WTC11 (cell line): ENCODE measurements around the gene ADCY5. TPM values are rescaled to one million over a fixed set of nuclear protein-coding genes. Genes with fewer than 3 reads are reported as not detected.

ENCODE experiments used
- ATAC-seq: fragments of 200-7000 bp; cut with Tn5 transposase; 2 replicates; pipeline ENCODE4 v1.10.0; 2021; ENCODE audit warnings: mild to moderate bottlenecking, moderate library complexity
- CTCF ChIA-PET: fragments of 300-600 bp; sonication (Branson Sonifier 250); formaldehyde crosslinking; loops from one replicate; lab custom pipeline; 2021; ENCODE audit warnings: antibody characterized with exemption; lab: Charles Lee
- POLR2A ChIA-PET: fragments of 350-600 bp; sonication (Branson Sonifier 250); formaldehyde crosslinking; loops from one replicate; lab custom pipeline; 2021; ENCODE audit warnings: antibody characterized with exemption; lab: Charles Lee
- DNase-seq: peaks from one replicate; pipeline ENCODE4 v3.0.0; 2021; ENCODE audit warnings: low spot score
- H3K27ac Mint-ChIP-seq: 2 replicates; pipeline ENCODE4 v1.8.0; 2021; ENCODE audit warnings: mixed read lengths
- H3K27me3 Mint-ChIP-seq: 2 replicates; pipeline ENCODE4 v1.8.0; 2021; ENCODE audit warnings: low read depth, mild to moderate bottlenecking, moderate library complexity, mixed read lengths
- H3K36me3 Mint-ChIP-seq: 2 replicates; pipeline ENCODE4 v1.8.0; 2021; ENCODE audit warnings: mixed read lengths
- H3K4me1 Mint-ChIP-seq: 2 replicates; pipeline ENCODE4 v1.8.0; 2022; ENCODE audit warnings: mixed read lengths
- H3K4me3 Mint-ChIP-seq: 2 replicates; pipeline ENCODE4 v1.8.0; 2021; ENCODE audit warnings: mild to moderate bottlenecking, moderate library complexity, mixed read lengths
- H3K9me3 Mint-ChIP-seq: 2 replicates; pipeline ENCODE4 v1.8.0; 2021; ENCODE audit warnings: mixed read lengths
- AR ChIP-seq: fragments of 250-450 bp; sonication (Bioruptor Pico); IDR thresholded peaks from 2 replicates; pipeline ENCODE4 v1.9.0; 2021; ENCODE audit warnings: mild to moderate bottlenecking
- FOXP1 ChIP-seq: sonication (generic); formaldehyde crosslinking; IDR thresholded peaks from 2 replicates; pipeline ENCODE4 v1.8.0; 2022; ENCODE audit warnings: missing genetic modification reagents, mild to moderate bottlenecking, moderate library complexity, borderline replicate concordance
- KAT7 ChIP-seq: sonication (generic); formaldehyde crosslinking; IDR thresholded peaks from 2 replicates; pipeline ENCODE4 v1.8.1; 2023; ENCODE audit warnings: missing genetic modification reagents, mild to moderate bottlenecking, borderline replicate concordance
- NR3C1 ChIP-seq: sonication (generic); formaldehyde crosslinking; conservative IDR thresholded peaks from 2 replicates; pipeline ENCODE4 v1.8.1; 2023; ENCODE audit warnings: low read depth, mild to moderate bottlenecking, missing genetic modification reagents
- PRRX2 ChIP-seq: fragments of 250-450 bp; sonication (Bioruptor Pico); IDR thresholded peaks from 2 replicates; pipeline ENCODE4 v1.8.0; 2021; ENCODE audit warnings: mild to moderate bottlenecking
- TCF7 ChIP-seq: sonication (generic); formaldehyde crosslinking; IDR thresholded peaks from 2 replicates; pipeline ENCODE4 v1.8.0; 2022; ENCODE audit warnings: mild to moderate bottlenecking, low read depth, missing genetic modification reagents, moderate library complexity
- TEAD4 ChIP-seq: sonication (generic); formaldehyde crosslinking; IDR thresholded peaks from 2 replicates; pipeline ENCODE4 v1.8.0; 2022; ENCODE audit warnings: mild to moderate bottlenecking, missing genetic modification reagents
- ZMAT4 ChIP-seq: fragments of 250-450 bp; sonication (Bioruptor Pico); IDR thresholded peaks from 2 replicates; pipeline ENCODE4 v1.9.0; 2021; ENCODE audit warnings: mild to moderate bottlenecking
- ZNF219 ChIP-seq: sonication (generic); formaldehyde crosslinking; IDR thresholded peaks from 2 replicates; pipeline ENCODE4 v1.8.0; 2023; ENCODE audit warnings: missing genetic modification reagents, mild to moderate bottlenecking, borderline replicate concordance
- ZNF281 ChIP-seq: sonication (generic); formaldehyde crosslinking; IDR thresholded peaks from 2 replicates; pipeline ENCODE4 v1.8.0; 2023; ENCODE audit warnings: mild to moderate bottlenecking, missing genetic modification reagents
- ZNF317 ChIP-seq: sonication (generic); formaldehyde crosslinking; IDR thresholded peaks from 2 replicates; pipeline ENCODE4 v1.8.1; 2023; ENCODE audit warnings: low read depth, mild to moderate bottlenecking, moderate library complexity, missing genetic modification reagents, borderline replicate concordance
- ZNF416 ChIP-seq: fragments of 250-450 bp; sonication (Bioruptor Pico); IDR thresholded peaks from 2 replicates; pipeline ENCODE4 v1.9.0; 2021; ENCODE audit warnings: mild to moderate bottlenecking, inconsistent platforms
- total RNA-seq: library from RNA; stranded (reverse); gene quantifications from 3 replicates; pipeline ENCODE4 v1.2.3, GENCODE V29; 2021
- TF ChIP-seq, protein P1 (sequence below): sonication (generic); formaldehyde crosslinking; IDR thresholded peaks from 2 replicates; pipeline ENCODE4 v1.8.0; 2022; ENCODE audit warnings: mild to moderate bottlenecking, missing genetic modification reagents
- TF ChIP-seq, protein P2 (sequence below): fragments of 250-450 bp; sonication (Bioruptor Pico); IDR thresholded peaks from 2 replicates; pipeline ENCODE4 v1.8.0; 2021; ENCODE audit warnings: mild to moderate bottlenecking
- TF ChIP-seq, protein P3 (sequence below): sonication (generic); formaldehyde crosslinking; IDR thresholded peaks from 2 replicates; pipeline ENCODE4 v1.8.0; 2023; ENCODE audit warnings: missing genetic modification reagents

Gene ADCY5
- total RNA-seq, 1 experiment from 2014 or later = 23.5 TPM

- TF ChIP-seq ZNF281 (no peak), PRRX2 (CRISPR knock-in tag) (no peak), TEAD4 (CRISPR knock-in tag) (no peak)
- TF ChIP-seq, protein P1, sequence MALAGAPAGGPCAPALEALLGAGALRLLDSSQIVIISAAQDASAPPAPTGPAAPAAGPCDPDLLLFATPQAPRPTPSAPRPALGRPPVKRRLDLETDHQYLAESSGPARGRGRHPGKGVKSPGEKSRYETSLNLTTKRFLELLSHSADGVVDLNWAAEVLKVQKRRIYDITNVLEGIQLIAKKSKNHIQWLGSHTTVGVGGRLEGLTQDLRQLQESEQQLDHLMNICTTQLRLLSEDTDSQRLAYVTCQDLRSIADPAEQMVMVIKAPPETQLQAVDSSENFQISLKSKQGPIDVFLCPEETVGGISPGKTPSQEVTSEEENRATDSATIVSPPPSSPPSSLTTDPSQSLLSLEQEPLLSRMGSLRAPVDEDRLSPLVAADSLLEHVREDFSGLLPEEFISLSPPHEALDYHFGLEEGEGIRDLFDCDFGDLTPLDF = no peak
- TF ChIP-seq, protein P2, sequence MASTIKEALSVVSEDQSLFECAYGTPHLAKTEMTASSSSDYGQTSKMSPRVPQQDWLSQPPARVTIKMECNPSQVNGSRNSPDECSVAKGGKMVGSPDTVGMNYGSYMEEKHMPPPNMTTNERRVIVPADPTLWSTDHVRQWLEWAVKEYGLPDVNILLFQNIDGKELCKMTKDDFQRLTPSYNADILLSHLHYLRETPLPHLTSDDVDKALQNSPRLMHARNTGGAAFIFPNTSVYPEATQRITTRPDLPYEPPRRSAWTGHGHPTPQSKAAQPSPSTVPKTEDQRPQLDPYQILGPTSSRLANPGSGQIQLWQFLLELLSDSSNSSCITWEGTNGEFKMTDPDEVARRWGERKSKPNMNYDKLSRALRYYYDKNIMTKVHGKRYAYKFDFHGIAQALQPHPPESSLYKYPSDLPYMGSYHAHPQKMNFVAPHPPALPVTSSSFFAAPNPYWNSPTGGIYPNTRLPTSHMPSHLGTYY (CRISPR knock-in tag) = no peak
- TF ChIP-seq, all 79 proteins: peak for 3
Observed at GRCh38 chr3:123447749-123448517, 957 bp downstream of the ADCY5 start (continued).

GRCh38 chr3:123447416-123447748 is 1.5 kb downstream of the ADCY5 start:
- peaks cover 13% of the 10 kb centered on the region for H3K4me1 Mint-ChIP-seq
- CTCF ChIA-PET = interaction anchor here (0.6 to 4.6 kb wide), 51 partner anchors 10 to 379 kb away, joined by 3 to 56 read pairs (median 4); no protein-coding TSS in a partner anchor

GRCh38 chr3:123446610-123447109 is 2.2 kb downstream of the ADCY5 start:
- peaks cover 13% of the 10 kb centered on the region for H3K4me1 Mint-ChIP-seq
- ChIA-PET CTCF (interaction anchor here (0.8 to 4.6 kb wide), 14 partner anchors 10 to 132 kb away, joined by 3 to 56 read pairs (median 5); no protein-coding TSS in a partner anchor), POLR2A (no interaction called here)
- H3K27me3 Mint-ChIP-seq = peaks cover 44% of the 10 kb centered on the region
- H3K36me3 Mint-ChIP-seq = no peaks in the 10 kb centered on the region
- ATAC-seq = no peak
- H3K27ac Mint-ChIP-seq = no peak overlapping the region
- H3K4me3 Mint-ChIP-seq = peak overlapping the region; percentile 33; the same call in 1 of the 2 replicates
- no peak for TF ChIP-seq TCF7
- TF ChIP-seq, protein P3, sequence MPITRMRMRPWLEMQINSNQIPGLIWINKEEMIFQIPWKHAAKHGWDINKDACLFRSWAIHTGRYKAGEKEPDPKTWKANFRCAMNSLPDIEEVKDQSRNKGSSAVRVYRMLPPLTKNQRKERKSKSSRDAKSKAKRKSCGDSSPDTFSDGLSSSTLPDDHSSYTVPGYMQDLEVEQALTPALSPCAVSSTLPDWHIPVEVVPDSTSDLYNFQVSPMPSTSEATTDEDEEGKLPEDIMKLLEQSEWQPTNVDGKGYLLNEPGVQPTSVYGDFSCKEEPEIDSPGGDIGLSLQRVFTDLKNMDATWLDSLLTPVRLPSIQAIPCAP (CRISPR knock-in tag) = no peak
- H3K9me3 Mint-ChIP-seq = no peaks in the 10 kb centered on the region
- no peak for DNase-seq

More at GRCh38 chr3:123447416-123447748, 1.5 kb downstream of the ADCY5 start:
- H3K27me3 Mint-ChIP-seq = peaks cover 45% of the 10 kb centered on the region
- POLR2A ChIA-PET = no interaction called here
- ATAC-seq = no peak
- no peaks in the 10 kb centered on the region for H3K9me3 Mint-ChIP-seq
- H3K27ac Mint-ChIP-seq = no peak overlapping the region
- no peak for TF ChIP-seq PRRX2 (CRISPR knock-in tag)
- TF ChIP-seq ZNF317 (CRISPR knock-in tag) = no peak
- TF ChIP-seq FOXP1 (CRISPR knock-in tag) = 0 out of 2 replicates have a peak, but pooled peaks have one; percentile 49
- H3K36me3 Mint-ChIP-seq = no peaks in the 10 kb centered on the region
- 0 out of 2 replicates have a peak overlapping the region, but pooled peaks have one; percentile 1 for H3K4me3 Mint-ChIP-seq
- DNase-seq = no peak

DNA sequence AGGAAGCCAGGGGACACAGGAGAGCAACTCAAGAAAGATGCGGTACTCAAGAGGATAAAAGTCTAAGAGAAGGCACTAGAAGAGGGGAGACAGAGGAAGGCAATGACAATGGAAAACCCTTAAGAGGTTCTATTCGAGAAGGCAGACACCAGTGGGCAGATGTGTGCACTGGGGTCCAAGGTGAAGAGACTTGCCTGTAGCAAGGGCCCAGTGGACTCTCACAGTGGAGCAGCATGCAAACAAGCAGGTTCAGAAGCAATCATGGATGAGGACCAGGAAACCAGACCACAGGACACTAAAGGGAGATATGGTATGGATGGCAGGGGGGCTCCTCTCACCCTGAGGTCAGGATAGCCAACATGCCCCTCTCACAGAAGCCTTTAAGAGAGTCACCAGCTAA is 2.7 kb downstream of the ADCY5 start:
- Mint-ChIP-seq H3K27me3 (peaks cover 39% of the 10 kb centered on the region), H3K9me3 (no peaks in the 10 kb centered on the region), H3K27ac (no peak overlapping the region), H3K36me3 (no peaks in the 10 kb centered on the region), H3K4me1 (peaks cover 13% of the 10 kb centered on the region), H3K4me3 (no peak overlapping the region)
- POLR2A ChIA-PET = no interaction called here
- ATAC-seq (no peak), DNase-seq (no peak)
- CTCF ChIA-PET = interaction anchor here (0.9 to 3.6 kb wide), 5 partner anchors 14 to 126 kb away, joined by 3 to 46 read pairs (median 4); no protein-coding TSS in a partner anchor
- TF ChIP-seq KAT7 (CRISPR knock-in tag) (no peak), ZNF317 (CRISPR knock-in tag) (no peak), ZMAT4 (CRISPR knock-in tag) (no peak), ZNF219 (no peak), AR (CRISPR knock-in tag) (no peak), TEAD4 (CRISPR knock-in tag) (no peak), ZNF416 (CRISPR knock-in tag) (no peak), NR3C1 (CRISPR knock-in tag) (no peak)
